Stimulated activated naive B cell treated with anti-CD40 and anti-IgM and Interleukin-4, amounts not matched to agents 10 μg/mL and 1 μg/mL and 100 μg/mL, for 72 hours (primary cell): ENCODE data around the gene RASA1.
"Not testable (repeated sequence)": the region's sequence is repeated elsewhere in the genome, so short reads cannot be mapped to it uniquely, and the experiment has no call there.

ENCODE experiments used
- ATAC-seq, 2 donors: fragments of 150-1000 bp; cut with Tn5 transposase; replicated peaks; 2 replicates each; pipeline ENCODE4 v1.10.0; 2021; ENCODE audit warnings: moderate library complexity in 1 of 2
- DNase-seq: peaks from one replicate; pipeline ENCODE4 v3.0.0; 2021
- H3K27ac Mint-ChIP-seq: one replicate; pipeline ENCODE4 v1.8.0; 2022; ENCODE audit warnings: mild to moderate bottlenecking, mixed read lengths
- H3K27me3 Mint-ChIP-seq, 2 donors: one replicate each; pipeline ENCODE4 v1.8.0; 2022; ENCODE audit warnings: mixed read lengths in 2 of 2
- H3K36me3 Mint-ChIP-seq, 2 donors: one replicate each; pipeline ENCODE4 v1.8.0; 2022; ENCODE audit warnings: mixed read lengths in 2 of 2, mild to moderate bottlenecking in 1 of 2
- H3K4me1 Mint-ChIP-seq, 2 donors: one replicate each; pipeline ENCODE4 v1.8.0; 2022; ENCODE audit warnings: mixed read lengths in 2 of 2, mild to moderate bottlenecking in 1 of 2
- H3K4me3 Mint-ChIP-seq, 2 donors: one replicate each; pipeline ENCODE4 v1.8.0; 2022; ENCODE audit warnings: mild to moderate bottlenecking in 2 of 2, mixed read lengths in 2 of 2, moderate library complexity in 1 of 2
- H3K9me3 Mint-ChIP-seq, 2 donors: one replicate each; pipeline ENCODE4 v1.8.0; 2022; ENCODE audit warnings: mixed read lengths in 2 of 2, mild to moderate bottlenecking in 1 of 2

RASA1 gene

DNA sequence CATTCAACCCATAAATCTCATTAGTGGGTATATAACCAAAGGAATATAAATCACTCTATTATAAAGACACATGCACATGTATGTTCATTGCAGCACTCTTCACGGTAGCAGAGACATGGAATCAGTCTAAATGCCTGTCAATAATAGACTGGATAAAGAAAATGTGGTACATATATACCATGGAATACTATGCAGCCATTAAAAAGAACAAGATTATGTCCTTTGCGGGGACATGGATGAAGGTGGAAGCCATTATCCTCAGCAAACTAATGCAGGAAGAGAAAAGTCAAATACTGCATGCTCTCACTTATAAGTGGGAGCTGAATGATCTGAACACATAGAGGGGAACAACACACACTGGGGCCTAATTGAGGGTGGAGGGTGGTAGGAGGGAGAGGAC is 38.4 kb downstream of the RASA1 start:
- H3K4me3 Mint-ChIP-seq, H3K27me3 Mint-ChIP-seq, H3K27ac Mint-ChIP-seq, DNase-seq, ATAC-seq: not testable (repeated sequence)
- peaks cover 25 to 72% of the 10 kb centered on the region in 2 donors for H3K4me1 Mint-ChIP-seq
- peaks cover 39 to 59% of the 10 kb centered on the region in 2 donors for H3K36me3 Mint-ChIP-seq
- peaks cover 5 to 13% of the 10 kb centered on the region in 2 donors for H3K9me3 Mint-ChIP-seq

GRCh38 chr5:87307796-87308423 is 40.2 kb downstream of the RASA1 start:
- peak; percentile 78 to 84 for ATAC-seq
- Mint-ChIP-seq H3K9me3 (peaks cover 5 to 13% of the 10 kb centered on the region in 2 donors), H3K4me1 (peaks cover 29 to 69% of the 10 kb centered on the region in 2 donors), H3K36me3 (peaks cover 39 to 53% of the 10 kb centered on the region in 2 donors), H3K27me3 (no peaks in the 10 kb centered on the region), H3K4me3 (peak overlapping the region; percentile 43 to 60), H3K27ac (no peak overlapping the region)
- no peak for DNase-seq

DNA sequence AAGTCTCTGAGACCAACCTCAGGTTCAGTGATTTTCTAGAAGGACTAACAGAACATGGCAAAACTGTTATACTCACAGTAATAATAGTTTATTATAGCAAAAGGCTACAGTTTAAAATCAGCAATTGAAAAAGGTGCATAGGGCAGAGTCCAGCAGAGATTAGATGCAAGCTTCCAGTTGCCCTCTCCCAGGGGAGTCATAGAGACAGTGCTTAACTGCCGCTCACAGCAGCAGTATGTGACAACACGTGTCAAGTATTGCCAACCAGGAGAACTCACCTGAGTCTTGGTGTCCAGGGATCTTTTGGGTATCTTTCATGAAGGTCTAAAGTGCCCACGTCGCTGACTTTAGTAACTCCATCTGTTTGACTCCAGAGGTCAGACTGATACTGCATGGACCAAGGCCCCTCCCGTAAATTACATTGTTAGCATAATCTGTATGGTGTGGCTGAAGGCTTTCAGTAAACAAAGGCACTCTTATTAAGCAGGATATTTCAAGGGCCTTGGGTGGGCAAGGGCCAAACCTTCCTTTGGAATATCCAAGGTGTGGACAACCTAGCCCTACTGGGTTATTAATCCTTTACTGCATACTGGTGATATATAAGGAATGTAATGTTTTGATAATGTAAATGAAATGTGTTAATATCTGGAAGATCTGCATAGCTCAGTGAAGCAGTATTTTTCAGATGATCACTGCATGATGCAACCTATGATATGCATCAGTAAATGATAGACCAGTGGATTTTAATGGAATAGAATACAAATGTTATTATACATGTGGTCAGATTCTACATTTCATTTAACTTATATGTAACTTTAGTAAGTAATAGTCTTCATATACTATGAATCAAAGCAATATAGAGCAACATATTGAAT is 44.0 kb downstream of the RASA1 start:
- H3K9me3 Mint-ChIP-seq, result peaks cover 0 to 8% of the 10 kb centered on the region in 2 donors
- H3K36me3 Mint-ChIP-seq, result peaks cover 11 to 39% of the 10 kb centered on the region in 2 donors
- ATAC-seq (no peak), DNase-seq (no peak)
- peaks cover 35 to 61% of the 10 kb centered on the region in 2 donors for H3K4me1 Mint-ChIP-seq
- H3K27me3 Mint-ChIP-seq, result no peaks in the 10 kb centered on the region
- no peak overlapping the region for H3K4me3 Mint-ChIP-seq
- H3K27ac Mint-ChIP-seq, result no peak overlapping the region

DNA sequence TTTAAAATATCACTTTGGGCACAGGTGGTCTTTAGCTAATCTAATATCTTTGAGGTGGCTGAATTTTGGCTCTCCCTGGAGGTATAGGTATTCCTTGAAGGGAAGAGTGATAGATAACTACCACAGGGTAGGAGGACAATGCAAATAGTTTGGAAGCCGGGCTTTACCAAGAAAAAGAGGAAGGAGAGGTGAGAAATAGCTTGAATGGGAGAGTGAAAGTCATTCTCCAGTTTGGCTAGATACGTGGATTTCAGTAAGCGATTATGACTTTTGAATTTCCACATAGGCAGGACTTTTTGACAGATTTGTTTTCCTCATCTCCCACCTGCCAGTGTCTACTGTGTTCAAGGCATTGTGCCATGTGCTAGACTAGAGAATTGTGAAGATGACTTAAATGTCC is 45.5 kb downstream of the RASA1 start:
- no peak overlapping the region for H3K4me3 Mint-ChIP-seq
- H3K27ac Mint-ChIP-seq, result no peak overlapping the region
- H3K27me3 Mint-ChIP-seq, result no peaks in the 10 kb centered on the region
- H3K36me3 Mint-ChIP-seq, result peaks cover 15 to 39% of the 10 kb centered on the region in 2 donors
- peaks cover 26 to 63% of the 10 kb centered on the region in 2 donors for H3K4me1 Mint-ChIP-seq
- peaks cover 3 to 8% of the 10 kb centered on the region in 2 donors for H3K9me3 Mint-ChIP-seq
- ATAC-seq (no peak), DNase-seq (no peak)

DNA sequence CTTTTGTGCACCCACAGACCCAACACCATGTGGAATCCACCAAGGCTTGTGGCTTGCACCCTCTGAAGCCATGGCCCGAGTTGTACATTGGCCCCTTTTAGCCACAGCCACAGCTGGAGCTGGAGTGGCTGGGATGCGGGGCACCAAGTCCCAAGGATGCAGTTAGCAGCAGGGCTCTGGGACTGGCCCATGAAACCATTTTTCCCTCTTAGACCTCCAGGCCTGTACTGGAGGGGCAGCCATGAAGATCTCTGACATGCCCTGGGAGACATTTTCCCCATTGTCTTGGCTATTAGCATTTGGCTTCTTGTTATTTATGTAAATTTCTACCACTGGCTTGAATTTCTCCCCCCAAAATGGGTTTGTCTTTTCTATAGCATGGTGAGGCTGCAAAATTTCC is 51.8 kb downstream of the RASA1 start:
- peaks cover 10 to 13% of the 10 kb centered on the region in 2 donors for H3K9me3 Mint-ChIP-seq
- no peak overlapping the region for H3K27ac Mint-ChIP-seq
- H3K27me3 Mint-ChIP-seq, result no peaks in the 10 kb centered on the region
- peaks cover 40 to 54% of the 10 kb centered on the region in 2 donors for H3K36me3 Mint-ChIP-seq
- peaks cover 37 to 73% of the 10 kb centered on the region in 2 donors for H3K4me1 Mint-ChIP-seq
- DNase-seq (no peak), ATAC-seq (no peak)
- H3K4me3 Mint-ChIP-seq, result no peak overlapping the region

GRCh38 chr5:87321605-87322004 is 53.9 kb downstream of the RASA1 start:
- Mint-ChIP-seq H3K4me3 (no peak overlapping the region), H3K27me3 (no peaks in the 10 kb centered on the region), H3K9me3 (peaks cover 12 to 14% of the 10 kb centered on the region in 2 donors), H3K27ac (no peak overlapping the region), H3K4me1 (peaks cover 37 to 75% of the 10 kb centered on the region in 2 donors), H3K36me3 (peaks cover 42 to 55% of the 10 kb centered on the region in 2 donors)
- no peak for ATAC-seq
- no peak for DNase-seq

- no peak for DNase-seq
- H3K27ac Mint-ChIP-seq, result no peak overlapping the region
Observed at GRCh38 chr5:87322381-87322780, 54.7 kb downstream of the RASA1 start.

GRCh38 chr5:87327998-87328397 is 60.3 kb downstream of the RASA1 start:
- Mint-ChIP-seq H3K27ac (no peak overlapping the region), H3K36me3 (peaks cover 7 to 26% of the 10 kb centered on the region in 2 donors)
- no peak for ATAC-seq

More at GRCh38 chr5:87322381-87322780, 54.7 kb downstream of the RASA1 start:
- Mint-ChIP-seq H3K36me3 (peaks cover 38 to 52% of the 10 kb centered on the region in 2 donors), H3K4me1 (peaks cover 37 to 71% of the 10 kb centered on the region in 2 donors), H3K4me3 (no peak overlapping the region), H3K27me3 (no peaks in the 10 kb centered on the region), H3K9me3 (peaks cover 12 to 14% of the 10 kb centered on the region in 2 donors)
- ATAC-seq, result no peak

DNA sequence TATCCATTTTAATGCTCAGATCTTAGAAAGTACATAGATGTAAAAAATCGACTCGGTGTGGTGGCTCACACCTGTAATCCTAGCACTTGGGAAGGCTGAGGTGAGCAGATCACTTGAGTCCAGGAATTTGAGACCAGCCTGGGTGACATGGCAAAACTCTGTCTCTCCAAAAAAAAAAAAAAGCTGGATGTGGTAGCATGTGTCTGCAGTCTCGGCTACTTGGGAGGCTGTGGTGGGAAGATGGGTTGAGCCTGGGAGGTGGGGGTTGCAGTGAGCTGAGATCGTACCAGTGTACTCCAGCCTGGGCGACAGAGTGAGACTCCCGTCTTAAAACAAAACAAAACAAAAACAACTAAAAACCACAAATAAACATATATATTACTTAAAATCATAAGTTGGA is 61.4 kb downstream of the RASA1 start:
- no peak overlapping the region for H3K4me3 Mint-ChIP-seq
- DNase-seq, result no peak
- H3K36me3 Mint-ChIP-seq, result peaks cover 8 to 28% of the 10 kb centered on the region in 2 donors
- ATAC-seq, result no peak
- H3K9me3 Mint-ChIP-seq, result peaks cover 1 to 3% of the 10 kb centered on the region in 2 donors
- H3K4me1 Mint-ChIP-seq, result peaks cover 7 to 22% of the 10 kb centered on the region in 2 donors
- H3K27ac Mint-ChIP-seq, result no peak overlapping the region
- H3K27me3 Mint-ChIP-seq, result no peaks in the 10 kb centered on the region

More at GRCh38 chr5:87327998-87328397, 60.3 kb downstream of the RASA1 start:
- Mint-ChIP-seq H3K9me3 (peaks cover 1 to 3% of the 10 kb centered on the region in 2 donors), H3K27me3 (no peaks in the 10 kb centered on the region), H3K4me1 (peaks cover 14 to 34% of the 10 kb centered on the region in 2 donors), H3K4me3 (no peak overlapping the region)
- no peak for DNase-seq

DNA sequence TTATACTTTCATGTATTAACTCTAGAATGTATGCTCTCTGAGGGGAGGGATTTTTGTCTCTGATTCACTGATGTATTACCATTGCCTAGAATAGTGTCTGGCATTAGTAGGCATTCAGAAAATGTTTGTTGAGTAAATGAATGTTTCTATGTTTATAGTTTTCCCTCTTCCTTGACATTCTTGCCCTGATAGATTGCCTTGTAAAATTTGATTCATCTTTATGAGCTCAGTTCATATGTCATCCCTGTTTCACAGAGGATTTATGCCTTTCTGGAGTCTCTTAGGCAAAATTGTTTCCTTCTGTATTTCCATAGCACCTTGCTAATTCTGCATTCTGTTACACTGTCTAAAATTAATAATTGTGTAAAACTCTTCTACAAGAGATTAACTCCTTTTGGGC is 72.3 kb downstream of the RASA1 start:
- no peak overlapping the region for H3K27ac Mint-ChIP-seq
- H3K27me3 Mint-ChIP-seq, result no peaks in the 10 kb centered on the region
- DNase-seq, result no peak
- peaks cover 44 to 56% of the 10 kb centered on the region in 2 donors for H3K36me3 Mint-ChIP-seq
- ATAC-seq, result no peak
- H3K4me3 Mint-ChIP-seq, result no peak overlapping the region
- H3K4me1 Mint-ChIP-seq, result peaks cover 6 to 13% of the 10 kb centered on the region in 2 donors
- H3K9me3 Mint-ChIP-seq, result peaks cover 3 to 11% of the 10 kb centered on the region in 2 donors

DNA sequence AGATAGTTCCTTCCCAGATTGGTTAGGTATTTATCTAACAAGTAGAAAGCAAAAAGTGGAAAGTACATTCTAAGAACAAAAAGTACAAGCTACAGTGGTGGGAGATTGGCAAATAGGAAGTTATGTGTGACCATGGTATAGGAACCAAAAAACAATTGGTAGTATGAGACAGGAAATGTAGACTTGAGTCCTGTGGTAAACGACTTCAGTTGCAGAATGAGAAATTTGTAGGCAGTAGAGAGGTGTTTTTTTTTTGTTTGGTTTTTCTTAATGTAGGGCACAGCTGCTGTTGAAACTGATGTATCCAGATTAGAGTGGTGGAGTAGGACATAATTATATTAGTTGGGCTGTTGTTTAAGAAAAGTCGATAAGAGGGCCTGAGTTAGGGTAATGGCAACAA is 73.0 kb downstream of the RASA1 start:
- H3K27ac Mint-ChIP-seq, result peak overlapping the region; percentile 70
- peaks cover 3 to 11% of the 10 kb centered on the region in 2 donors for H3K9me3 Mint-ChIP-seq
- H3K4me1 Mint-ChIP-seq, result peaks cover 6 to 13% of the 10 kb centered on the region in 2 donors
- DNase-seq (no peak), ATAC-seq (peak; percentile 98)
- H3K36me3 Mint-ChIP-seq, result peaks cover 40 to 52% of the 10 kb centered on the region in 2 donors
- H3K4me3 Mint-ChIP-seq, result peak overlapping the region; percentile 48 to 50
- no peaks in the 10 kb centered on the region for H3K27me3 Mint-ChIP-seq

- no peak overlapping the region for H3K27ac Mint-ChIP-seq
Observed at GRCh38 chr5:87347272-87347671, 79.6 kb downstream of the RASA1 start.

GRCh38 chr5:87347841-87348240 is 80.2 kb downstream of the RASA1 start:
- no peak for DNase-seq

More at GRCh38 chr5:87347272-87347671, 79.6 kb downstream of the RASA1 start:
- peaks cover 28 to 39% of the 10 kb centered on the region in 2 donors for H3K36me3 Mint-ChIP-seq
- H3K9me3 Mint-ChIP-seq, result peaks cover 2 to 11% of the 10 kb centered on the region in 2 donors
- peaks cover 4 to 8% of the 10 kb centered on the region in 2 donors for H3K4me1 Mint-ChIP-seq
- ATAC-seq (peak in 1 of 2 donors; percentile 44), DNase-seq (no peak)
- H3K27me3 Mint-ChIP-seq, result no peaks in the 10 kb centered on the region
- no peak overlapping the region for H3K4me3 Mint-ChIP-seq

DNA sequence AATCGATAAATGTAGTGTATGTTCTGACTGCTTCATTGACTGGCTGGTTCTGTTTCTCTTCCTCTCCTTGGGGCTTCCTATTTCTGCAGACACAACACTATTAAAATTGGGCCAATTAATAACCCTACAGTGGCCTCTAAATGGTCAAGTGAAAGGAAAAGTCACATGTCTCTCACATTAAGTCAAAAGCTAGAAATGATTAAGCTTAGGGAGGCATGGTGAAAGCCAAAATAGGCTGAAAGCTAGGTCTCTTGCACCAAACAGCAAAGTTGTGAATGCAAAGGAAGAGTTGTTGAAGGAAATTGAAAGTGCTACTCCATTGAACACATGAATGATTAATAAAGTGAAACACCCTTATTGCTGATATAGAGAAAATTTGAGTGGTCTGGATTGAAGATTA is 86.8 kb downstream of the RASA1 start:
- peaks cover 6 to 14% of the 10 kb centered on the region in 2 donors for H3K4me1 Mint-ChIP-seq
- peak overlapping the region; percentile 10 for H3K27ac Mint-ChIP-seq
- ATAC-seq, result no peak
- no peaks in the 10 kb centered on the region for H3K27me3 Mint-ChIP-seq
- no peak for DNase-seq
- H3K9me3 Mint-ChIP-seq, result no peaks in the 10 kb centered on the region
- no peak overlapping the region for H3K4me3 Mint-ChIP-seq
- H3K36me3 Mint-ChIP-seq, result peaks cover 36 to 49% of the 10 kb centered on the region in 2 donors

More at GRCh38 chr5:87347841-87348240, 80.2 kb downstream of the RASA1 start:
- Mint-ChIP-seq H3K36me3 (peaks cover 24 to 36% of the 10 kb centered on the region in 2 donors), H3K4me3 (no peak overlapping the region), H3K27ac (no peak overlapping the region), H3K9me3 (peaks cover 2 to 11% of the 10 kb centered on the region in 2 donors), H3K4me1 (peaks cover 4 to 8% of the 10 kb centered on the region in 2 donors), H3K27me3 (no peaks in the 10 kb centered on the region)
- ATAC-seq, result no peak
